Esophagus squamous epithelium (tissue), 4 donors: ENCODE results near the gene KRT80.

Source experiments
- POLR2A ChIP-seq, 4 donors: fragments of 450-650 bp; IDR thresholded peaks; one replicate each; pipeline ENCODE4 v1.6.1; 2017; ENCODE audit warnings: antibody characterized with exemption in 4 of 4, mild to moderate bottlenecking in 4 of 4, moderate library complexity in 3 of 4
- TF ChIP-seq, protein P1 (sequence below), 6 experiments: fragments of 450-650 bp in 4 of 6; fragments of 200-600 bp in 2 of 6; sonication (generic) in 2 of 6; IDR thresholded peaks; one replicate each; pipeline ENCODE4 v1.5.1; 2016 to 2019; ENCODE audit warnings: antibody characterized with exemption in 6 of 6, mild to moderate bottlenecking in 4 of 6, moderate library complexity in 4 of 6

DNA sequence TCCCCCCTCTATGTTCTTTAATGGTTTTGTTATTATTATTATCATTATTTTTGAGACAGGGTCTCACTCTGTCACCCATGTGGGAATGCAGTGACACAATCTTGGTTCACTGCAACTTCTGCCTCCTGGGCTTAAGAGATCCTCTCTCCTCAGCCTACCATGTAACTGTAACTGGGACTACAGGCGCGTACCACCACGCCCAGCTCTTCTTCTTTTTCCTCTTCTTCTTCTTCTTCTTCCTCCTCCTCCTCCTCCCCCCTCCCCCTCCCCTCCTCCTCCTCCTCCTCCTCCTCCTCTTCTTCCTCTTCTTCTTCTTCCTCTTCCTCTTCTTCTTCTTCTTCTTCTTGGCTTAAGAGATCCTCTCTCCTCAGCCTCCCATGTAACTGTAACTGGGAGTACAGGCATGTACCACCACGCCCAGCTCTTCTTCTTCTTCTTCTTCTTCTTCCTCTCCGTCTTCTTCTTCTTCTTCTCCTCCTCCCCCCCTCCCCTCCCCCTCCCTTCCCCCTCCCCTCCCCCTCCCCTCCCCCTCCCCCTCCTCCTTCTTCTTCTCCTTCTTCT, 35.9 kb upstream of the KRT80 start:
- TF ChIP-seq, protein P1, sequence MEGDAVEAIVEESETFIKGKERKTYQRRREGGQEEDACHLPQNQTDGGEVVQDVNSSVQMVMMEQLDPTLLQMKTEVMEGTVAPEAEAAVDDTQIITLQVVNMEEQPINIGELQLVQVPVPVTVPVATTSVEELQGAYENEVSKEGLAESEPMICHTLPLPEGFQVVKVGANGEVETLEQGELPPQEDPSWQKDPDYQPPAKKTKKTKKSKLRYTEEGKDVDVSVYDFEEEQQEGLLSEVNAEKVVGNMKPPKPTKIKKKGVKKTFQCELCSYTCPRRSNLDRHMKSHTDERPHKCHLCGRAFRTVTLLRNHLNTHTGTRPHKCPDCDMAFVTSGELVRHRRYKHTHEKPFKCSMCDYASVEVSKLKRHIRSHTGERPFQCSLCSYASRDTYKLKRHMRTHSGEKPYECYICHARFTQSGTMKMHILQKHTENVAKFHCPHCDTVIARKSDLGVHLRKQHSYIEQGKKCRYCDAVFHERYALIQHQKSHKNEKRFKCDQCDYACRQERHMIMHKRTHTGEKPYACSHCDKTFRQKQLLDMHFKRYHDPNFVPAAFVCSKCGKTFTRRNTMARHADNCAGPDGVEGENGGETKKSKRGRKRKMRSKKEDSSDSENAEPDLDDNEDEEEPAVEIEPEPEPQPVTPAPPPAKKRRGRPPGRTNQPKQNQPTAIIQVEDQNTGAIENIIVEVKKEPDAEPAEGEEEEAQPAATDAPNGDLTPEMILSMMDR (IDR thresholded peaks at IDR 0.05): no peak
- no peak for TF ChIP-seq POLR2A (IDR thresholded peaks at IDR 0.05)
